K562 (cell line): Measurements from ENCODE around the gene DKKL1. TPM values are rescaled to one million over a fixed set of nuclear protein-coding genes. Genes with fewer than 3 reads are reported as not detected.

Experiments used
- ASH1L ChIP-seq: fragments of 450-650 bp; IDR thresholded peaks from 2 replicates; pipeline ENCODE4 v1.6.1; 2018; ENCODE audit warnings: borderline replicate concordance, mild to moderate bottlenecking, low read depth; ENCODE audit not compliant: partially characterized antibody
- CBX5 ChIP-seq: IDR thresholded peaks from 2 replicates; pipeline ENCODE4 v1.6.1; 2014; ENCODE audit warnings: low read depth, borderline replicate concordance
- CREB5 ChIP-seq: fragments of 250-450 bp; sonication (Bioruptor Pico); IDR thresholded peaks from 2 replicates; pipeline ENCODE4 v1.5.0; 2020; ENCODE audit warnings: mild to moderate bottlenecking
- CTCF ChIP-seq, 3 experiments: IDR thresholded peaks in 2 of 3; conservative IDR thresholded peaks in 1 of 3; 2 replicates each; pipeline ENCODE4 v1.5.1; 2011 to 2012; ENCODE audit warnings: low read length in 3 of 3, mild to moderate bottlenecking in 3 of 3, control low read depth in 2 of 3, improper control_type of control experiment in 1 of 3, inconsistent platforms in 1 of 3, low read depth in 1 of 3, mixed read lengths in 1 of 3, moderate library complexity in 1 of 3; ENCODE audit not compliant: insufficient read depth in 2 of 3
- DIDO1 ChIP-seq: fragments of 450-650 bp; IDR thresholded peaks from 2 replicates; pipeline ENCODE4 v1.6.1; 2016; ENCODE audit warnings: low read depth, missing biosample characterization, missing genetic modification characterization
- ETV1 ChIP-seq: fragments of 450-650 bp; conservative IDR thresholded peaks from 2 replicates; pipeline ENCODE4 v1.6.1; 2016; ENCODE audit warnings: missing genetic modification characterization, control low read depth, low read depth, missing compliant biosample characterization
- FOXK2 ChIP-seq, 2 experiments: fragments of 450-650 bp; IDR thresholded peaks in 1 of 2; conservative IDR thresholded peaks in 1 of 2; 2 replicates each; pipeline ENCODE4 v1.6.1; 2016; ENCODE audit warnings: low read depth in 2 of 2, mild to moderate bottlenecking in 1 of 2
- GTF2A2 ChIP-seq: IDR thresholded peaks from 2 replicates; pipeline ENCODE4 v1.6.1; 2016; ENCODE audit warnings: mild to moderate bottlenecking, missing genetic modification characterization, missing compliant biosample characterization
- GTF2E2 ChIP-seq: fragments of 200-800 bp; sonication (Bioruptor generic); IDR thresholded peaks from 2 replicates; pipeline ENCODE4 v1.6.1; 2016; ENCODE audit warnings: missing genetic modification characterization, missing compliant biosample characterization
- HDAC2 ChIP-seq: fragments of 450-650 bp; IDR thresholded peaks from 2 replicates; pipeline ENCODE4 v1.6.1; 2016; ENCODE audit warnings: mild to moderate bottlenecking
- MED1 ChIP-seq: sonication (generic); formaldehyde crosslinking; IDR thresholded peaks from 2 replicates; pipeline ENCODE4 v1.8.1; 2023; ENCODE audit warnings: missing genetic modification reagents, borderline replicate concordance
- MYBL2 ChIP-seq, 2 experiments: fragments of 450-650 bp in 1 of 2; sonication (generic) in 1 of 2; formaldehyde crosslinking in 1 of 2; IDR thresholded peaks; 2 replicates each; pipeline versions ENCODE4 v1.6.1 to v1.8.1; 2017 to 2022; ENCODE audit warnings: borderline replicate concordance in 1 of 2, inconsistent platforms in 1 of 2, low read depth in 1 of 2, mild to moderate bottlenecking in 1 of 2, missing genetic modification reagents in 1 of 2, moderate library complexity in 1 of 2
- NCOA6 ChIP-seq: fragments of 450-650 bp; IDR thresholded peaks from 2 replicates; pipeline ENCODE4 v1.6.1; 2017; ENCODE audit warnings: mild to moderate bottlenecking
- PCBP2 ChIP-seq: fragments of 200-400 bp; formaldehyde crosslinking; IDR thresholded peaks from 2 replicates; pipeline ENCODE4 v1.6.1; 2018; ENCODE audit warnings: low read length, low read depth, mild to moderate bottlenecking, moderate library complexity; ENCODE audit not compliant: poor library complexity, severe bottlenecking
- PHB2 ChIP-seq: fragments of 450-650 bp; IDR thresholded peaks from 2 replicates; pipeline ENCODE4 v1.6.1; 2017; ENCODE audit warnings: low read depth
- PURB ChIP-seq: sonication (generic); formaldehyde crosslinking; IDR thresholded peaks from 2 replicates; pipeline ENCODE4 v1.9.0; 2021; ENCODE audit warnings: low read depth, mild to moderate bottlenecking, missing genetic modification reagents
- SMARCA4 ChIP-seq: fragments of 450-650 bp; IDR thresholded peaks from 2 replicates; pipeline ENCODE4 v1.6.1; 2016
- TEAD2 ChIP-seq: fragments of 450-650 bp; IDR thresholded peaks from 2 replicates; pipeline ENCODE4 v1.6.1; 2016; ENCODE audit warnings: missing genetic modification characterization, control low read depth, missing compliant biosample characterization
- ZBTB49 ChIP-seq: sonication (generic); formaldehyde crosslinking; IDR thresholded peaks from 2 replicates; pipeline ENCODE4 v1.8.0; 2022; ENCODE audit warnings: missing genetic modification reagents, mild to moderate bottlenecking, borderline replicate concordance
- ZNF347 ChIP-seq: fragments of 450-650 bp; formaldehyde crosslinking; IDR thresholded peaks from 2 replicates; pipeline ENCODE4 v1.4.0; 2020; ENCODE audit warnings: low read depth, mild to moderate bottlenecking, moderate library complexity
- polyA plus RNA-seq, 8 experiments: library from polyadenylated mRNA; depleted of rRNA in 4 of 8; stranded (reverse) in 5 of 8; unstranded in 3 of 8; fragments of >200 nt; fragmentation: Nextera tagmentation in 2 of 8; fragmentation: Illumina TruSeq in 1 of 8; extraction: Ambion mirVana in 2 of 8; extraction: Trizol in 1 of 8; gene quantifications; 2 replicates each; pipeline versions ENCODE4 v1.2.1 to v1.2.3, GENCODE V29; 2011 to 2014; ENCODE audit warnings: inconsistent platforms in 1 of 8, missing spikeins in 1 of 8
- total RNA-seq, 7 experiments: library from RNA; depleted of rRNA in 6 of 7; stranded (reverse); fragments of >200 nt in 6 of 7; fragmentation: Illumina TruSeq in 2 of 7; extraction: Trizol in 2 of 7; gene quantifications; 2 replicates each; pipeline versions ENCODE4 v1.2.1 to v1.2.3, GENCODE V29; 2011 to 2021; ENCODE audit warnings: low replicate concordance in 1 of 7

Gene DKKL1
- total and polyA plus RNA-seq, 9 of the 15 experiments (the other 6 are each of a cell fraction or from before 2014, with no cell fraction given), result 0.15 to 1.7 (median 0.52) TPM

- TF ChIP-seq PHB2 (peak; percentile 53; the same call in 1 of the 2 replicates), NCOA6 (no peak), SMARCA4 (no peak; the same call in 1 of the 2 replicates), CTCF (IDR thresholded peaks at IDR 0.05 in 2 of 3, conservative IDR thresholded peaks at IDR 0.05 in 1 of 3; ENCODE audit: insufficient read depth in 2 of 3, low read depth in 1 of 3, low read length in 3 of 3) (peak; percentile 95 to 97 (median 97)), ETV1 (tag) (no peak), ZBTB49 (CRISPR knock-in tag) (0 out of 2 replicates have a peak, but pooled peaks have one; percentile 38), CREB5 (CRISPR knock-in tag) (no peak), TEAD2 (tag) (no peak), GTF2E2 (tag) (no peak), GTF2A2 (tag) (no peak), MYBL2 (IDR thresholded peaks at IDR 0.05; ENCODE audit: low read depth) (no peak), MYBL2 (CRISPR knock-in tag; IDR thresholded peaks at IDR 0.05; ENCODE audit: borderline replicate concordance) (no peak), MED1 (CRISPR knock-in tag) (no peak), PCBP2 (no peak), HDAC2 (0 out of 2 replicates have a peak, but pooled peaks have one; percentile 45), ZNF347 (CRISPR knock-in tag) (no peak), PURB (CRISPR knock-in tag) (no peak), DIDO1 (tag) (no peak), ASH1L (peak; percentile 53), FOXK2 (conservative IDR thresholded peaks at IDR 0.05 in 1 of 2, IDR thresholded peaks at IDR 0.05 in 1 of 2; ENCODE audit: low read depth in 2 of 2) (peak; percentile 45 to 55; a peak in 3 of 4 replicates), CBX5 (no peak)
Measured at GRCh38 chr19:49391581-49392399, 28.1 kb downstream of the DKKL1 start (continued).
